AG10803 (cell line): ENCODE measurements around the gene SERTM2.
A peak's percentile ranks its signal among the peaks of the same experiment; 100 is the strongest.

Experiments
- DNase-seq: peaks from one replicate; pipeline ENCODE4 v3.0.0; 2010; ENCODE audit warnings: low read depth
- H3K4me3 ChIP-seq: 2 replicates; pipeline ENCODE4 v1.5.1; 2011; ENCODE audit warnings: mild to moderate bottlenecking, low read length, control low read depth
- CTCF ChIP-seq: conservative IDR thresholded peaks from 2 replicates; pipeline ENCODE4 v1.5.1; 2011; ENCODE audit warnings: mild to moderate bottlenecking, low read length, control low read depth, inconsistent platforms

The SERTM2 gene

GRCh38 chrX:111555406-111555958 lies 44.0 kb downstream of the SERTM2 start:
- H3K4me3 ChIP-seq, result no peak overlapping the region
- no peak for TF ChIP-seq CTCF
- no peak for DNase-seq

GRCh38 chrX:111560801-111561200 lies 49.4 kb downstream of the SERTM2 start:
- TF ChIP-seq CTCF, result no peak
- no peak for DNase-seq
- H3K4me3 ChIP-seq, result no peak overlapping the region

- TF ChIP-seq CTCF, result no peak
- DNase-seq, result no peak
Observed at GRCh38 chrX:111561851-111562250, 50.4 kb downstream of the SERTM2 start.

GRCh38 chrX:111567542-111568255 lies 56.3 kb downstream of the SERTM2 start:
- DNase-seq, result no peak

More at GRCh38 chrX:111561851-111562250, 50.4 kb downstream of the SERTM2 start:
- H3K4me3 ChIP-seq, result no peak overlapping the region

GRCh38 chrX:111568354-111568753 lies 56.9 kb downstream of the SERTM2 start:
- no peak for DNase-seq
- peak; percentile 22; the same call in 1 of the 2 replicates for TF ChIP-seq CTCF
- H3K4me3 ChIP-seq, result no peak overlapping the region

More at GRCh38 chrX:111567542-111568255, 56.3 kb downstream of the SERTM2 start:
- no peak for TF ChIP-seq CTCF
- H3K4me3 ChIP-seq, result no peak overlapping the region

- TF ChIP-seq CTCF, result no peak
- DNase-seq, result no peak
- H3K4me3 ChIP-seq, result no peak overlapping the region
Observed at GRCh38 chrX:111568817-111569216, 57.4 kb downstream of the SERTM2 start.
